GM18499 (cell line): ENCODE measurements around the gene GNG7.
"Not testable (repeated sequence)": the region's sequence is repeated elsewhere in the genome, so short reads cannot be mapped to it uniquely, and the experiment has no call there.

Experiments
- ATAC-seq: cut with Tn5 transposase; IDR thresholded peaks from one replicate; pipeline ENCODE4 v1.9.1; 2021; ENCODE audit warnings: moderate number of reproducible peaks; ENCODE audit not compliant: insufficient read depth, unreplicated experiment

GNG7 gene

DNA sequence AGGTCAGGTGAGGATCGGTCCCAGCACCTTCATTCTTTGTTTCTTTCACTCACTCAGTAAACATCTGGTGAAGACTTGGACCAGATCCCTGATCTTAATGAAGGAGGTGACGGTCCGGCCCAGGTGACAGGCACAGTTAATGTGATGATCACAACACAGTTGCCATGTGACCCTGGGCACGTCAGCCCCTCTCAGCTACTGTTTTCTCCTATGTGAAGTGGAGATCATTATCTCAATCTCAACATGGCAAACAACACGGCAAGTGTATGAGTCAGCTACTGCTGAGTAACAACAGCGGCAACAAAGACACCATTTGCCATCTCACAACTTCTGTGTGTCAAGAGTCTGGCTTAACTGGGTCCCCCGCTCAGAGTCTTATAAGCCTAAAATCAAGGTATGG, 74.6 kb downstream of the GNG7 start:
- no peak for ATAC-seq

DNA sequence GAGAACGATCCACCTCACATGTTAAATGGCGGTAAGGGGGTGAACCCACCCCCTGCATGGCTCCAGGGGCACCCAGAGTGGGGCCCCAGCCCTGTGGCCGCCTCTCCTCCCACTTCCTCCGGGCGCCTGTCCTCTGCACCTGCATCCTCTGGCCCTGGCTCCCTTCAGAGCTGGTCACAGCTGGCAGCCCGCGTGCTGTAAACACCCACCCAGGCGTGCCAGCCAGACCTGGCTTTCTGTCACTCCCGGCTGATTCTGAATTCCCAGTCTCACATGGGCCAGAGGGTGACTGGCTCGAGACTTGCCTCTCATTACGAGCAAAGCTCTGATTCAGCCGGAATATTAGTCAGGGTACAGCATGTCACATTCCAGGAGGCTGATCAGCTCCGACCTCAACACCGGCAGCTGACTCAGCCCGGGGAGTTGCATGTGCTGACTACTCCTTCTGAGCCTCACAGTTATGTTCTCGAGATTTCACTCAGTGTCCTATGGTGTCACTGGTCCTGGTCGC, 75.1 kb downstream of the GNG7 start:
- ATAC-seq, result no peak

DNA sequence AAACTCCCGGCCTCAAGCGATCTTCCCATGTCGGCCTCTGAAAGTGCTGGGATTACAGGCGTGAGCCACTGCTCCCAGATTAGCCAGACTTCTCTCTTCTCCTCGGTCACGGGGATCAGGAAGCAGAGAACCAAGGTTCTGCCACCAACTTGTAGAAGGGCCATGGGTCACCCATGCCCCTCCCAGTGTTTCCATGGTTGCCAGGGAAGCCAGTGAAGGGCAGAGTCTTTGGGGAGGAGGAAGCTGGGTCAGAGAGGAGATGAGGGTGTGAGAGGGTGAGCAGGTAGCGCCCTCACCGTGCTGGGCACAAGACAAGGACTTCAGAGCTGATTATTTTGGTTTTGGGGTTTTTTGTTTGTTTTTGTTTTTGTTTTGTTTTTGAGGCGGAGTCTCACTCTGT, 77.1 kb downstream of the GNG7 start:
- no peak for ATAC-seq

DNA sequence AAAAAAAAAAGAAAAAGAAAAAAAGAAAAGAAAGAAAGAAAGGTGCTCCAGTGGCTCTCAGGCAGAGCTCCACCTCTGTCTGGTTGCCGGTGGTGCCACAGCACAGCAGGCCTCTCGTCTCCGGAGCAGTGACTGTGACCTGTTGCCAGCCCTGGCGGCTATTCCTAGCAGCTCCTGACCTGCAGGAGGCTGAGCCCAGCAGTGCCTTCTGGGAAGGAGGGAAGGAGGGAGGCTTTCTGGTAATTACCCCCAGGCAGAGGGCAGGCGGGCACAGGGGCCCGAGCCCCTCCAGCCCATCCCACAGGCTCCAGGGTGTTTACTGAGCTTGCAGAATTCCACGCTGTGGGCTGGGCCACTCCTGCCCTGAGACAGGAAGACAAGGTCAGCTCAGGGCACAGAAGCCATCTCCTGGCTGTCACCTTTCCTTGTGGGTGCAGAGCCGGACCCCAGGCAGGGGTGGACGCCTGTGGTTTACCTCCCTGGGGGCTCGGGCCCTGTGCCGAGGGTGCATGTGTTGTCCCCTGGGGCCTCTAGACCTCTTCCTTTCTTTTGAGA, 77.9 kb downstream of the GNG7 start:
- ATAC-seq, result no peak

DNA sequence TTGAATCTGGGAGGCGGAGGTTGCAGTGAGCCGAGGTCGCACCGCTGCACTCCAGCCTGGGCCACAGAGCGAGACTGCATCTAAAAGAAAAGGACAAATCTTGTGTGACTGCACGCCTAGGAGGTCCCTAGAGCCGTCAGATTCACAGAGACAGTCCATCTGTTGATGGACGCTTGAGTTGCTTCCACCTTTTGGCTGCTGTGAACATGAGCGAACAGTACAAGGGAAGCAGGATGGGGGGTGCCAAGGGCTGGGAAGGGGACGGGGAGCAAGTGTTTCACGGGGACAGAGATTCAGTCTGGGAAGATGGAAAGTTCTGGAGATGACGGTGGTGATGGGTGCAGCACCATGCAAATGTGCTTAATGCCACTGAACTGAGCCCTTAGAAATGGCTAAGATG, 78.7 kb downstream of the GNG7 start:
- ATAC-seq, result no peak

DNA sequence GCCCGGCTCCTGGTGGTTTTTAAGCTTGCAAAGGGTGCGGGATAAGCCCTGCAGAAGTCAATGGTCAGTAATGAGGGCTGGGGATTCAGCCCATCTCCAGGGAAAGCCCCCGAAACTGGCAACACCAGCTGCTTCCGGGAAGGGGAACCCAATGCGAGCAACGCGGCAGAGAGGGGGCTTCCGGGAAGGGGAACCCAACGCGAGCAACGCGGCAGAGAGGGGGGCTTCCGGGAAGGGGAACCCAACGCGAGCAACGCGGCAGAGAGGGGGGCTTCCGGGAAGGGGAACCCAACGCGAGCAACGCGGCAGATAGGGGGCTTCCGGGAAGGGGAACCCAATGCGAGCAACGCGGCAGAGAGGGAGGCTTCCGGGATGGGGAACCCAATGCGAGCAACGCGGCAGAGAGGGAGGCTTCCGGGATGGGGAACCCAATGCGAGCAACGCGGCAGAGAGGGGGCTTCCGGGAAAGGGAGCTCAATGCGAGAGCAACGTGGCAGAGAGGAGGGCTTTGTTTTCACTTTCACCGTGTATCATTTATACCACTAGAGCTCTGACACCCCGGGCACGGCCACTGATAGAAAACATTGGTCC, 80.0 kb downstream of the GNG7 start:
- ATAC-seq, result not testable (repeated sequence)

DNA sequence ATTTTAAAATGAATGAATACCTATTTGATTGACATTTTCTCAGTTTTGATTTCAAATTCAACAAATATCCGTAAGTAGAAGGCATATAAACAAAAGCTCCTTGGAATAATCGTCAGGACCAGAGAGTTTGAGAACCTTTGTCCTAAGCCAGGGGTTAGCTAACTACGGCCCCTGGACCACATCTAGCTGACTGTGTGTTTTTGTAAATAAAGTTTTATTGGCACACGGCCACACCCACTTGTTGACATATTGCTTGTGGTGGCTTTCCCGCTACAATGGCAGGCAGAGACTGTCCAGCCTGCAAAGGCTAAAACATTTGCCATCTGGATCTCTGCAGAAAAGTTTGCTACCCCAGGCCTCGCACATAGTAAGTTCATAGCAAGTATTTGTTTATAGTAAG, 83.4 kb downstream of the GNG7 start:
- ATAC-seq, result no peak

DNA sequence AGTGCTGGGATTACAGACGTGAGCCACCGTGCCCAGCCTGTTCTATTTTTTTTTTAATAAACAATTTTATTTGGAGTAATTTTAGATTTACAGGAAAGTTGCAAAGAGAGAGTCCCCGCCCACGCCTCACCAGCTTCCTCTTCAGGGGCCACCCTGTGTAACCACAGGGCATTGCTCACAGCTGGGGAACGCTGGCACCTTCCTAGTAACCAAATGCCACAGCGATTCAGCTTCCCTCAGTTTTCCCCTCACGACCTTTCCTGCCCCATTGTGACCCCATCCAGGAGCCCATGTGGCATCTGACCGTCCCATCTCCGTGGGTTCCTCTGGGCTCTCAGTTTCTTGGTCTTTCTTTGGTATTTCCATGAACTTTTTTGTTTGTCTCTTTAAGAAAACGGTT, 83.9 kb downstream of the GNG7 start:
- no peak for ATAC-seq

DNA sequence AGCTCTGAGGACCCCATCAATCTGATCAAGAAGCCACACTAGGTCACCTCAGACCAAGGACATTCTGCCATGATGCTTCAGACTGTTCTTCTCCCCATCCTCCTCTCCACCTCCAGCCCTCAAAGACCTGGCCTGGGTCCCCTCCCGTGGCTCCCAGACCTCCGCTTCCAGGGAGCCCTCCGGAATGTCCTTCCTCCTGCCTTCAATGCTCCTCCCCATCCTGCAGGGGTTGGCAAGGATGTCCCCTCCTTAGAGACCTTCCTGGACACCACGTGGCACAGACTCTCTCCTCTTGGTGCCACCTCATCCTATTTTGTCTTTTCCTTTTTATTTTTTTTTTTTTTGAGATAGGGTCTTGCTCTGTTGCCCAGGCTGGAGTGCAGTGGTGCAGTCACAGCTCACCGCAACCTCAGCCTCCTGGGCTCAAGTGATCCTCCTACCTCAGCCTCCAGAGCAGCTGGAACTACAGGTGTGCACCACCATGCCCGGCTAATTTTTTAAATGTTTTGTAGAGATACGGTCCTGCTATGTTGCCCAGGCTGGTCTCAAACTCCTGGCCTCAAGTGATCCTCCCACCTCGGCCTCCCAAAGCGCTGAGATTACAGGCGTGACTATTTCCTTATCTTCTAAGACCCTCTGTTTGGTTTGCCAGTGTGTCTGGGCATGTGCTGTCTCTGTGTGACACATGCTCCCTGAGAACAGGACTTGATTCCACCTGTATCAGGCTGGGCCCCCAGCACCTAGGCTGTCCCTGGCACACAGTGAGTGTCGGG, 84.9 kb downstream of the GNG7 start:
- no peak for ATAC-seq

DNA sequence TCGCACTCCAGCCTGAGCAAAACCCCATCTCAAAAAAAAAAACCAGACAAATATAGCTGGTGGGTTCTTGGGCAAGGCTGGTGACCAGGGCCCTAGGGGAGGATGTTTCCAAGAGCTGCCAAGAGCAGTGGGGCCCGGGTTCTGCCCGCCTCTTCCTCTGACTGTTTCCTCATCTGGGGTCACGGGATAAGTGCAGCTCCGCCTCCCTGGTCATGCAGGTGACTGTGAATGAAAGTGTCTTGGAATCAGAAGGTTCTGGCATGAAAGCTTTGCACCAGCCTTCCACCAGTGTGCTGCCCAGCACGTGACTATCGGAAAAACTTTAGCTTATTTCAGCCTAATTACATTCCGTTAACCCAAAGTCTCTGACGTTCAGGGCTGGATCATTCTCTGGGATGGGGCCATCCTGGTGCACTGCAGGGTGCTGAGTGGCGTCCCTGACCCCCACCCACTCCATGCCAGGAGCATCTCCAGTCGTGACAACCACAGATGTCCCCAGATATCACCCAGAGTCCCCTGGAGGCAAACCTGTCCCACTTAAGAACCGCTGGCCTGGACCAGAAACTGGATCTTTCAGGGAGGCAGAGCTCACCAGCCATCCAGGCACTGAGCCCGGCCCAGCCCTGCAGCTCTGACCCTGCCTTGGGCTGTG, 85.6 kb downstream of the GNG7 start:
- ATAC-seq, result no peak

DNA sequence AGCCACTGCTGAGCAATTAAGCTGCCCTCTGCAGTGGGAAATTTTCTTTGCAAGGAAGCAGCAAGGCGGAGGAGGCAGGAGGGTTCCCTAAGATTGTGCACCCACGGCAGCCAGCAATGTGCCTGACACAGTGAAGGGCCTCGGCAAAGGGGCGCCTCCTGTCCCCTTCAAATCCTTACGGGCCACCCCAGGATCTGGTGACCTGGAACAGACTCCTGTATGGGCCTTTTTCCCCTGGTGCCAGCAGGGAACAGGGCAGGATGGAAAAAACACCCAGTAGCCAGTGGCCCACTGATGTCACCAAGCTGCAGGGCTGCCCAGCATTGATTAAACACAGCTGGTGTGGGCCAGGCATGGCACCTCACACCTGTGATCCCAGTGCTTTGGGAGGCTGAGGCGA, 86.7 kb downstream of the GNG7 start:
- no peak for ATAC-seq

DNA sequence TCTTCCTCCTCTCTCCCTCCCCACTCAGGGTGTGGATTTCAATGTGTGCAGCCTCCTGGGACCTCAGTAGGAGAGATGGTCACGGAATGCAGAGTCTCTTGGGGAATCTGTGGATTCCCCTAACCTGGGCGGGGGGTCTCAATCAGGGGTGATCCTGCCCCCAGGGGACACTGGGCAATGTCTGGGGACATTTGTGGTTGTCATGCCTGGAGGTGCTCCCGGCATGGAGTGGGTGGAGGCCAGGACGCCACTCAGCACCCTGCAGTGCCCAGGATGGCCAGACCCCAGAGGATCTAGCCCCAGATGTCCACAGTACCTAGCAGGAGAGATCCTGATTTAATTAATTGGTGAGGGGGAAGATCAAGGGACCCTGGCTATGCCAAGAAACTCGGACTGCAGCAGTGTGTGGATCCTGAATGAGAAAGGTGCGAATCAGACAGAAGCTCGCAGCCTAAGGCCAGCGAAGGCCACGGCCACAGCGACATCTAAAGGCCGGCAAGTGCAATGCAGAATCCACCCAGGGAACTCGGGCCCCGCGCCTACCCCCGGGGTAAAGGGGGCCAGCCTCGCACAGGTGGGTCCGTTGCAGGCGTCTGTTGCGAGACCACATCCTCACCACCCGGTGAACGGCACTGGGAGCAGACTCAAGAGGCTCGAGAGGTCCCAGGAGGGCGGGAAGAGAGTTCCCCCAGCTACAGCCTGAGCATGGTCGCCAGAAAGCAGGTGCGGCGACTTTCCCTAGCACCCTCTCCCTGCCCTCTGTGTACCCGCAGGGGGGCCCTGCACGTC, 88.8 kb downstream of the GNG7 start:
- no peak for ATAC-seq

DNA sequence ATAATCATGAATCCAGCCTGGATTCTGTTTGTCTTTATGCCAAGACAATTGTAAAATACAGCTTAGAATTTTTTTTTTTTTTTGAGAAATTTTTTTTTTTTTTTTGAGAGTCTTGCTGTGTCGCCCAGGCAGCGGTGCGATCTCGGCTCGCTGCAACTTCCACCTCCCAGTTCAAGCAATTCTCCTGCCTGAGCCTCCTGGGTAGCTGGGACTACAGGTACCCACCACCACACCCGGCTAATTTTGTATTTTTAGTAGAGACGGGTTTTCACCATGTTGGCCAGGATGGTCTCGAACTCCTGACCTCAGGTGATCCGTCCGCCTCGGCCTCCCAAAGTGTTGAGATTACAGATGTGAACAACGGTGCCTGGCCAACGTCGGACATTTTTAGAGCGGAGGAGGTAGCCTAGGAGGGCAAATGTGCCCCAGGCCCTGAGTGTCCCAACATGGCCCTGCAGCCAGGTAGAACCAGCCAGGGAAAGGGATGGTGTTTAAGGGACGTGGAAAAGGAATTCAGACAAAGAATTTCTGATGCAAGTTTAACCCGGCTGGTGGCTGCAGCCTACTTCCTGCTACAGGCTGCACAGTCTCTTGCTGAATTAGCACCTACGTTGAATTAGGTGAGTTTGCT, 89.8 kb downstream of the GNG7 start:
- ATAC-seq, result no peak

DNA sequence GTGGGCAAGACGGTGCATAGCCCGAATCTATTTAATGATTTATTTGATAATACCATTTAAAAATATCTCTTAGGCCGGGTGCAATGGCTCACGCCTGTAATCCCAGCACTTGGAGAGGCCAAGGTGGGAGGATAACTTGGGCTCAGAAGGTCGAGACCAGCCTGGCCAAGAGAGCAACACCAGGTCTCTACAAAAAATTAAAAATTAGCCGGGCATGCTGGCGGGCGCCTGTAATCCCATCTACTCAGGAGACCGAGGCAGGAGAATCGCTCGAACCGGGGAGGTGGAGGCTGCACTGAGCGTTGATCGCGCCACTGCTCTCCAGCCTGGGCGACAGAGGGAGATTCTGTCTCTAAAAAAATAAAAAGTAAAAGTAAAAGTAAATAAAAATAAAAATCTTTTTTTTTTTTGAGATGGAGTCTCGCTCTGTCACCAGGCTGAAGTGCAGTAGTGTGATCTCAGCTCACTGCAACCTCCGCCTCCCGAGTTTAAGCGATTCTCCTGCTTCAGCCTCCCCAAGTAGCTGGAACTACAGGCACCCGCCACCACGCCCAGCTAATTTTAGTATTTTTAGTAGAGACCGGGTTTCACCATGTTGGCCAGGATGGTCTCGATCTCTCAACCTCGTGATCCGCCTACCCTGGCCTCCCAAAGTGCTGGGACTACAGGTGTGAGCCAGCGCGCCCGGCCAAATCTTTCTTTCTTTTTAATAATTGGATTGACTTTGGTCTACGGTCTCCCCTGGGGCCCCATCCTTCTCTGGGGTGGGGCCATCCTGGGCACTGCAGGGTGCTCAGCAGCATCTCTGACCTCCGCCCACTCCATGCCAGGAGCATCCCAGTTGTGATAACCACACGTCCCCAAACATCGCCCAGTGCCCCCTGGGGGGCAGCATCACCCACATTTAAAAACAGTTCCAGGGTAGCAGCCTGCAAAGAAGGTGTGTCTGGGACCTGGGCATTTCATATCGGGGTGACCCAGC, 90.7 kb downstream of the GNG7 start:
- ATAC-seq, result no peak

DNA sequence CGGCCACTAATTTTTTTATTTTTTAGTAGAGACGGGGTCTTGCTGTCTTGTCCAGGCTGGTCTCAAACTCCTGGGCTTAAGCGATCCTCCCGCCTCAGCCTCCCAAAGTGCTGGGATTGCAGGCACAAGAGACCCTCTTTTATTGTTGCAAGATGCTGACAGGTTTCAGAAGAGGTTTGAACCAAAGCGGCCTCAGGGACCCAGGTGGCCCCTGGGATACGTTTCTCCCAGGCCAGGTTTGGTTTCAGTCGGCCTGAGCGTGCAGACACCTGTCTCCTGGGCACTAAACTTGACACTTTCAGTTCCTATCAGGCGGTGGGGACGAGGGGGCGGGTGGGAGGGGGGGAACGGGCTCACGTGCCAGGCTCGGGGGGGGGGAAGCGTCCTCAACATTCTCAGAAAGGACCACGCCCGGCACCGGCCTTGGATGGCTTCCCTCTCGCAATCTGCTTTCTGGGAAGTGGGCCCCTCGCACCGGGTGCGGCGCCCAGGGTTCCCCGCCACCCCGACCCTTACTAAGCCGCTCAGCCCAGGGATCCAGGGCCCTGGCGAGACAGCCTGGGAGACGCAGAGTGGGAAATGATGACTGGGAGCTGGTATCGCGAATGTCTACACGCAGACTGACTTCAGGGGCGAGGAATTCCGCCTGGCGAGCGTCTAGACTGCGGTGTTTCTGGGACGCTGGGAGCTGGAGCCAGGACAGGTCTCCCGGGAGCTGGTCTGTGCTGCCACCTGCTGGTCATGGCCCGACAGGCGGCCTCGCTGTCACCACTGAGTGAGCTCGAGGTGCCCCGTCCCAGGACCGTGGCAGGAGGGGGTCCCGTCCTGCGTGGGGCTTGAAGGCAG, 91.6 kb downstream of the GNG7 start:
- no peak for ATAC-seq

DNA sequence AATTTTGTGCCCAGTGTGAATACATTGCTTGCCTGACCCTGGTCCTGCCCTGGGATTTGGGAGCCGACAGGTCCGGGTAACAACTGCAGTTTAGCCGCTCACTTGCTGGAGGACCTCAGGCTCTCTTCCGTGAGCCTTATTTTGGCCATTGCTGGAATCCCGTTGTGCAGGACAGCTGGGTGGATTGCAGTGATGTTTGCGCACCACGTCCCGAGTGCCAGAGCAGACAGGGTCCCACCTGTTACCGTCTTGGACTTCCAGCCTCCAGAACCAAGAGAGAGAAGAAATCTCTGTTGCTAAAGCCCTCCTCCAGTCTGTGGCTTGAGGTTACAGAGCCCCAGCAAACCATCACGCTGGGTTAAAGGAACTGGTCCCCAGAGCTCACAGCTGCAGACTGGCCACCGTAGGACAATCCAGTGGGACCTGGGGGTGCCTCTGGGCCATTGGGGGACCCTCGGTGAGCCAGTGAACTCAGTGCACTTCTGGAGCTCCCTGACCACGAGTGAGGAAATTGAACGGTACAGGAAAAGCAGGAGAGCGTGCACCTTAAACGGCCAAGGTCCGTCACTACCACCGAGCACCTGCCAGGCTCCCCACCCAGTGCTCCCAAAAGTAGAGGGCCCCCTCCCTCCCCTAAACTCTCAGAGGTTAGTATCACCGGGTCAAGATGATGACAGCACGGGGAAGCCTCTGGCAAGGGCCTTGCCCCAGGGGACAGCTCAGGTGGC, 92.9 kb downstream of the GNG7 start:
- no peak for ATAC-seq

DNA sequence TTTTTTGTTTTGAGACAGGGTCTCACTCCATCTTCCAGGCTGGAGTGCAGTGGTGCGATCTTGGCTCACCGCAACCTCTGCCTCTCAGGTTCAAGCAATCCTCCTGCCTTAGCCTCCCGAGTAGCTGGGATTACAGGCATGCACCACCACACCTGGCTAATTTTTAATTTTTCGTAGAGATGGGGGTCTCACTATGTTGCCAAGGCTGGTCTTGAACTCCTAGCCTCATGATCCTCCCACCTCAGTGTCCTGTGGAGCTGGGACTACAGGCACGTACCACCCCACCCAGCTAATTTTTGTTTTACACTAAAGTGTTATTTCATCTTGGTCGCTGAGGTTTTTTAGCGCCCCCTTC, 93.5 kb downstream of the GNG7 start:
- not testable (repeated sequence) for ATAC-seq

DNA sequence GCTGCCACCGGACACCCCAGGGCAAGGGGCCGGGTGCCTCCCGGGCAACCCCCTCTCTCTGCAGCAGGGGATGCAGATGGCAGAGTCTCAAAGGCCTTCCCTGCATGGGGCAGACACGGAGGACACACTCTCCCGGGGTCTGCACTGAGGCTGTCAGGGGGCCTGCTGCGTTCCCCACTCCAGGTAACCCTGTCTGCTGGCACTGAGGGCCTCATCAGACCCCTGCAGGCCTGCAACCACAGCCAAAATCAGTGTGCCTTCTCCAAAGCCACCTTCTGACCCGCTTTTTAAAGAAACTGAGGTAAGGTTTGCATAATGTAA, 93.9 kb downstream of the GNG7 start:
- no peak for ATAC-seq
